ENCODE data around the gene INAVA. TPM values are rescaled to one million over a fixed set of nuclear protein-coding genes. Genes with fewer than 3 reads are reported as not detected.

INAVA gene
- total and polyA plus RNA-seq, 9 of the 15 experiments (the other 6 are each of a cell fraction or from before 2014, with no cell fraction given): 0.09 TPM; not detected in 8

DNA sequence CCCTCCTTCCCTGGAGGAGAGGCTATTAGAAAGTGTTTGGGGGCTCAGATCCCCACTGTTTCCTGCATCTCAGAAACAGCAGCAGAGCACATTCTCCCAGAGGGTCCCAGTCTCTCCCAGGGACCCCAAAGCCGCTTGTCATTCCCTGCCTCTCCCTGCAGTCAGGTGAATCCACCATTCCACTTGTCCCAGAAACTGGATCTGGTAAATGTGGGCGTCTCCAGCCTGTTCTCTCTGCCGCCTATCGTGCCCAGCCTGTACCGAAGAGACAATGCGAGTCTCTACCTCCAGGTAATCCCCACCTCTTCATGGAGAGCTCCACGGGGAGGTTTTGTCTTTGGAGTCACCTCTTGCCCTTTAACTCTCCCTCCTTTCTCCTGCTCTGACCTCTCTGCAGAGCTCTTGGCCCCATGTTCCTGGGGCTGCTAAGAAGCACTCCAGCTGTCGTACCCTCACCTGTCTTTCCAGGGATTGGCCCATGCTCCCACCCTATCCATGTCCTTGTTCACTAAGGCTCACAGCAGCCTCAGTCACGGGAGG lies 26.9 kb downstream of the INAVA start (continued):
- TF ChIP-seq CEBPZ (IDR thresholded peaks at IDR 0.05; ENCODE audit: borderline replicate concordance, low read depth, low read length) (no peak), DNMT1 (IDR thresholded peaks at IDR 0.05) (no peak), NONO (IDR thresholded peaks at IDR 0.05; ENCODE audit: low read depth in 2 of 2, low read length in 1 of 2) (no peak), LARP7 (IDR thresholded peaks at IDR 0.05) (no peak), RBFOX2 (IDR thresholded peaks at IDR 0.05; ENCODE audit: low read depth, low read length) (no peak), NFE2L1 (tag; IDR thresholded peaks at IDR 0.05; ENCODE audit: borderline replicate concordance, low read depth) (no peak), CTBP1 (IDR thresholded peaks at IDR 0.05; ENCODE audit: borderline replicate concordance) (no peak), PHB (CRISPR knock-in tag; IDR thresholded peaks at IDR 0.05) (no peak), TGIF2 (CRISPR knock-in tag; IDR thresholded peaks at IDR 0.05) (no peak), ZNF75A (CRISPR knock-in tag; IDR thresholded peaks at IDR 0.05) (no peak), CHD7 (IDR thresholded peaks at IDR 0.05; ENCODE audit: low read depth, low read length) (no peak)
- TF ChIP-seq, protein P1, sequence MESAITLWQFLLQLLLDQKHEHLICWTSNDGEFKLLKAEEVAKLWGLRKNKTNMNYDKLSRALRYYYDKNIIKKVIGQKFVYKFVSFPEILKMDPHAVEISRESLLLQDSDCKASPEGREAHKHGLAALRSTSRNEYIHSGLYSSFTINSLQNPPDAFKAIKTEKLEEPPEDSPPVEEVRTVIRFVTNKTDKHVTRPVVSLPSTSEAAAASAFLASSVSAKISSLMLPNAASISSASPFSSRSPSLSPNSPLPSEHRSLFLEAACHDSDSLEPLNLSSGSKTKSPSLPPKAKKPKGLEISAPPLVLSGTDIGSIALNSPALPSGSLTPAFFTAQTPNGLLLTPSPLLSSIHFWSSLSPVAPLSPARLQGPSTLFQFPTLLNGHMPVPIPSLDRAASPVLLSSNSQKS (CRISPR knock-in tag; IDR thresholded peaks at IDR 0.05): no peak
